GM10266 (cell line): Measurements from ENCODE around the gene RAD51C.
"Not testable (repeated sequence)": the region's sequence is repeated elsewhere in the genome, so short reads cannot be mapped to it uniquely, and the experiment has no call there.

Experiments used
- DNase-seq: peaks from one replicate; pipeline ENCODE4 v3.0.0; 2012; ENCODE audit errors: extremely low spot score
- CTCF ChIP-seq: IDR thresholded peaks from 2 replicates; pipeline ENCODE4 v1.5.1; 2012; ENCODE audit warnings: mild to moderate bottlenecking, low read depth; ENCODE audit not compliant: control insufficient read depth, insufficient read depth; ENCODE audit errors: missing control alignments

The RAD51C gene

GRCh38 chr17:58688521-58688920, 3.9 kb upstream of the RAD51C start:
- no peak for DNase-seq
- TF ChIP-seq CTCF, result no peak

DNA sequence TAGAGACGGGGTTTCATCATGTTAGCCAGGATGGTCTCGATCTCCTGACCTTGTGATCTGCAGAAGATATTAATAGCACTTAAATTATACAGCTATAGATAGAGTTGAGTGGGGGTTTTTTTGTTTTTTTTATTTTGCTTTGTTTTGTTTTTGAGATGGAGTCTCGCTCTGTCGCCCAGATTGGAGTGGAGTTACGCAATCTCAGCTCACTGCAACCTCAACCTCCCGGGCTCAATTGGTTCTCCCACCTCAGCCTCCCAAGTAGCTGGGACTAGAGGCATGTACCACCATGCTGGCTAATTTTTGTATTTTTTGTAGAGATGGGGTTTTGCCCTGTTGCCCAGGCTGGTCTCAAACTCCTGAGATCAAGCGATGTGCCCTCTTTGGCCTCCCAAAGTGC, 2.4 kb upstream of the RAD51C start:
- not testable (repeated sequence) for DNase-seq

GRCh38 chr17:58691701-58692238, 632 bp upstream of the RAD51C start, which contains the start of gene TEX14:
TEX14 (minus strand) TSS chr17:58692045; CDS start chr17:58652001, 40,044 bp downstream.
- no peak for TF ChIP-seq CTCF
- no peak for DNase-seq

DNA sequence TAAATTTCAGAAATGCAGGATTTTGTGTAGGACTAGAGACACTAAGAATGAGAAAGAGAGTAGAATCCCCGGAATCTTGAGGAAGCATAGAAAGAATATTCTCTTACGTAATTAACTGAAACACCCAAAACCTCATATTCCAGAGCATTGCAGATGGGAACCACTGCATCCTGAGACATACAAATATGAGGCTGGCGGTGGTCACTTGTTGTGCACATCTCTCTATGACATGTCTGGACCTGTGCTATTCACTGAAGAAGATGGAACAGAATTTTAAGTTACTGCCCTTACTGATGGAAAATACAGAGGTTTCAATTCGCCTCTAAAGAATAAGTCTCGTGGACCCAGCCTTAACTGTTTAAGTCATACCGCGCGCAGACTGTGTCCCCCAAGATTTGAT, 806 bp downstream of the RAD51C start:
- no peak for TF ChIP-seq CTCF
- no peak for DNase-seq

- DNase-seq, result no peak
- no peak for TF ChIP-seq CTCF
These were observed 1.3 kb downstream of the RAD51C start for GRCh38 chr17:58693751-58694150.

GRCh38 chr17:58694302-58694701, 1.9 kb downstream of the RAD51C start:
- TF ChIP-seq CTCF, result no peak
- DNase-seq, result no peak

DNA sequence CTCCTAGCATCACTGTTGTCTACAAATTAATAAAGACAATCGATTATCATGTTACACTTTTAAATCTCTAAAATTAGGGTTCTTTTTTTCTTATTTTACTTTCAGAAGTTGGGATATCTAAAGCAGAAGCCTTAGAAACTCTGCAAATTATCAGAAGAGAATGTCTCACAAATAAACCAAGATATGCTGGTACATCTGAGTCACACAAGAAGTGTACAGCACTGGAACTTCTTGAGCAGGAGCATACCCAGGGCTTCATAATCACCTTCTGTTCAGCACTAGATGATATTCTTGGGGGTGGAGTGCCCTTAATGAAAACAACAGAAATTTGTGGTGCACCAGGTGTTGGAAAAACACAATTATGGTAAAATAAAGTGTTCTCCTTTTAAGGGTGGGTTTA, 2.4 kb downstream of the RAD51C start:
- DNase-seq, result no peak
- TF ChIP-seq CTCF, result no peak

DNA sequence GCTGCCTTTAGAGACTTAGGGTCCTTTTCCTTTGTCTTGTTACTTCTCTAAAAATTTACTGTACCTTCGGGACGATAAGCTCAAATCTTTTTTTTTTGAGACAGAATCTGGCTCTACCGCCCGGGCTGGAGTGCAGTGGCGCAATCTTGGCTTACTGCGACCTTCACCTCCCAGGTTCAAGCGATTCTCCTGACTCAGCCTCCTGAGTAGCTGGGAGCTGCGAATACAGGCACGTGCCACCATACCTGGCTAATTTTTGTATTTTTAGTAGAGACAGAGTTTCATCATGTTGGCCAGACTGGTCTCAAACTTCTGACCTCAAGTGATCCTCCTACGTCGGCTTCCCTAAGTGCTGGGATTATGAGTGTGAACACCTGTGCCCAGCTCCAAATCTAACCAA, 7.4 kb downstream of the RAD51C start:
- TF ChIP-seq CTCF, result no peak
- no peak for DNase-seq
